Lung (tissue), 12 donors: ENCODE results near the gene FRAT2. TPM values are rescaled to one million over a fixed set of nuclear protein-coding genes. Genes with fewer than 3 reads are reported as not detected.

Experiments
- ATAC-seq: fragments of 200-7000 bp; cut with Tn5 transposase; one replicate; pipeline ENCODE4 v1.9.1; 2020; ENCODE audit warnings: moderate number of reproducible peaks; ENCODE audit not compliant: insufficient read depth, low FRiP score
- DNase-seq, 3 donors: peaks; one replicate each; pipeline ENCODE4 v3.0.0-alpha.2; 2013 to 2017
- H3K27ac ChIP-seq, 2 donors: one replicate each; pipeline ENCODE4 v1.5.1; 2013; ENCODE audit warnings: mild to moderate bottlenecking in 2 of 2, moderate library complexity in 2 of 2, control low read depth in 1 of 2, inconsistent platforms in 1 of 2, low read depth in 1 of 2, low read length in 1 of 2
- H3K27me3 ChIP-seq, 3 donors: one replicate each; pipeline ENCODE4 v1.5.1; 2013; ENCODE audit warnings: low read length in 2 of 3; ENCODE audit not compliant: control insufficient read depth in 3 of 3, insufficient read depth in 3 of 3
- H3K36me3 ChIP-seq, 4 donors: one replicate each; pipeline ENCODE4 v1.5.1; 2013; ENCODE audit warnings: low read length in 4 of 4, mild to moderate bottlenecking in 1 of 4, moderate library complexity in 1 of 4; ENCODE audit not compliant: control insufficient read depth in 4 of 4, insufficient read depth in 4 of 4
- H3K4me1 ChIP-seq, 5 donors: one replicate each; pipeline ENCODE4 v1.5.1; 2013; ENCODE audit warnings: low read length in 5 of 5, mild to moderate bottlenecking in 2 of 5, moderate library complexity in 1 of 5; ENCODE audit not compliant: control insufficient read depth in 5 of 5, insufficient read depth in 5 of 5
- H3K4me3 ChIP-seq: one replicate; pipeline ENCODE4 v1.5.1; 2013; ENCODE audit warnings: mild to moderate bottlenecking, control low read depth, moderate library complexity
- H3K9ac ChIP-seq, 2 donors: one replicate each; pipeline ENCODE4 v1.5.1; 2013; ENCODE audit warnings: low read length in 2 of 2, control low read depth in 1 of 2; ENCODE audit not compliant: insufficient read depth in 1 of 2
- H3K9me3 ChIP-seq, 4 donors: one replicate each; pipeline ENCODE4 v1.5.1; 2013; ENCODE audit warnings: low read length in 3 of 4, mild to moderate bottlenecking in 1 of 4, moderate library complexity in 1 of 4; ENCODE audit not compliant: control insufficient read depth in 4 of 4, insufficient read depth in 3 of 4
- WGBS, 2 donors: extraction: QIAGEN DNeasy Blood & Tissue Kit; methylation state at CpG; one replicate each; pipeline ENCODE4 v1.1.7; 2013; 5-methylcytosine and 5-hydroxymethylcytosine counted together
- polyA plus RNA-seq, 2 donors: library from polyadenylated mRNA; stranded (reverse); fragments of 200-250 nt; gene quantifications; one replicate each; pipeline ENCODE4 v1.2.1, GENCODE V29; 2013
- total RNA-seq, 2 donors: library from RNA; depleted of rRNA in 1 of 2; stranded (reverse); fragments of >200 nt in 1 of 2; gene quantifications; one replicate each; pipeline ENCODE4 v1.2.1, GENCODE V29; 2014 to 2021
- TF ChIP-seq, protein P1 (sequence below): IDR thresholded peaks from 2 replicates; pipeline ENCODE4 v1.5.1; 2012; ENCODE audit warnings: mild to moderate bottlenecking; ENCODE audit errors: control extremely low read depth, extremely low read depth
- donor health status: control.
- donor health status: control.
- donor health status: Bipolar disorder and iron deficiency.
- donor health status: healthy.
- donor health status: DM: yes; HTN: yes; CAD: no.

Gene FRAT2
- total and polyA plus RNA-seq, 4 donors: 7.0 to 25.9 (median 17.3) TPM

- Histone ChIP-seq H3K9ac (no peak overlapping the region), H3K4me1 (no peaks in the 10 kb centered on the region), H3K36me3 (no peaks in the 10 kb centered on the region), H3K27me3 (no peaks in the 10 kb centered on the region), H3K27ac (no peak overlapping the region), H3K9me3 (no peaks in the 10 kb centered on the region), H3K4me3 (no peak overlapping the region)
- ATAC-seq (no peak), DNase-seq (no peak)
- 93 to 94% methylated on average over 3 of the region's 3 CpGs for WGBS, 2 donors
- TF ChIP-seq, protein P1, sequence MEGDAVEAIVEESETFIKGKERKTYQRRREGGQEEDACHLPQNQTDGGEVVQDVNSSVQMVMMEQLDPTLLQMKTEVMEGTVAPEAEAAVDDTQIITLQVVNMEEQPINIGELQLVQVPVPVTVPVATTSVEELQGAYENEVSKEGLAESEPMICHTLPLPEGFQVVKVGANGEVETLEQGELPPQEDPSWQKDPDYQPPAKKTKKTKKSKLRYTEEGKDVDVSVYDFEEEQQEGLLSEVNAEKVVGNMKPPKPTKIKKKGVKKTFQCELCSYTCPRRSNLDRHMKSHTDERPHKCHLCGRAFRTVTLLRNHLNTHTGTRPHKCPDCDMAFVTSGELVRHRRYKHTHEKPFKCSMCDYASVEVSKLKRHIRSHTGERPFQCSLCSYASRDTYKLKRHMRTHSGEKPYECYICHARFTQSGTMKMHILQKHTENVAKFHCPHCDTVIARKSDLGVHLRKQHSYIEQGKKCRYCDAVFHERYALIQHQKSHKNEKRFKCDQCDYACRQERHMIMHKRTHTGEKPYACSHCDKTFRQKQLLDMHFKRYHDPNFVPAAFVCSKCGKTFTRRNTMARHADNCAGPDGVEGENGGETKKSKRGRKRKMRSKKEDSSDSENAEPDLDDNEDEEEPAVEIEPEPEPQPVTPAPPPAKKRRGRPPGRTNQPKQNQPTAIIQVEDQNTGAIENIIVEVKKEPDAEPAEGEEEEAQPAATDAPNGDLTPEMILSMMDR: no peak
These were observed 33.5 kb downstream of the FRAT2 start for GRCh38 chr10:97300980-97301379.

DNA sequence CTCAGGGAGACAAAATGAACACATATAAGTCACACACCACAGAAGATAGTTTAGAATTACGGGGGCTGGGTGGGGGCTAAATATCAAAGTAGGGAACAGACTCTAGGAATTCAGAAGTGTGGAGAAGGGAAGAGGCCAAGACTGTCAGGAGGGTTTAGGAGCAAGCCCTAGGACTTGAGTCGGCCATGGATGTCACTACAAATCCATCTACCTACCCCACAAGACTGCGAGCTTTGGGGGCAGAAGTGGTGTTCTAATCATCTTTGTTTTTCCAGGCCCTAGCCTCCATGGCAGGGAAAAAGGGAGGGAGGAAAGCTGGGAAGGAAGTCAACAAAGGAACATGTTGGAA lies 36.3 kb downstream of the FRAT2 start:
- 78 to 81% methylated on average over 3 of the region's 3 CpGs for WGBS, 2 donors
- Histone ChIP-seq H3K4me3 (no peak overlapping the region), H3K4me1 (no peaks in the 10 kb centered on the region), H3K9me3 (no peaks in the 10 kb centered on the region), H3K9ac (no peak overlapping the region), H3K36me3 (no peaks in the 10 kb centered on the region), H3K27ac (no peak overlapping the region), H3K27me3 (no peaks in the 10 kb centered on the region)
- DNase-seq: no peak
- ATAC-seq: no peak
- TF ChIP-seq, protein P1: no peak

DNA sequence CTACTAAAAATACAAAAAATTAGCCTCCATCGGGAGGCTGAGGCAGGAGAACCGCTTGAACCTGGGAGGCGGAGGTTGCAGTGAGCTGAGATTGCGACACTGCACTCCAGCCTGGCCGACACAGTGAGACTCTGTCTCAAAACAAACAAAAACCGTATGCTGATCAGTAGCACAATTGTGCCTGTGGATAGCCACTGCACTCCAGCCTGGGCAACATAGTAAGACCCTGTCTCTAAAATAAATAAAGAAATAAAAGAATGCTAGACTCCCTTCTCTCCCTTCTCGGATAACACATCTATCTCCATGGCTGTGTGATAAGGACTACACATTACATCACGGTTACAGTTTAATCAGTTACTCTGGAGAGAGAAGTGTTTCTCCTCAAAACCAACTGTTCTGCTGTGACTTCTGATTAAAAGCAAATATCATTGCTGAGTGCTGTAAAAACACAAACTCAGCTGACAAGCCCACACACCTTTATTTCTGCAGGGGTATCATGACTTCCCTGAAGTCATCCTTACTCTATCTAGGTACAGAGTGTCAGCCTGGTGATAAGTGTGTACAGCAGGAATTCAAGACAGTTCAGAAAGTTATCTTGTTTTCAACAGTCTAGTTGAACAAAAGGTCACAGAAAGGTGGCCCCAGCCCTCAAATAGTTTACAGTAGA lies 36.8 kb downstream of the FRAT2 start:
- Histone ChIP-seq H3K36me3 (no peaks in the 10 kb centered on the region), H3K4me1 (no peaks in the 10 kb centered on the region), H3K27me3 (no peaks in the 10 kb centered on the region), H3K4me3 (no peak overlapping the region), H3K9ac (no peak overlapping the region), H3K27ac (no peak overlapping the region), H3K9me3 (no peaks in the 10 kb centered on the region)
- TF ChIP-seq, protein P1: no peak
- 64 to 77% methylated on average over 8 of the region's 8 CpGs for WGBS, 2 donors
- DNase-seq (peak in 2 of 3 donors; percentile 9 to 35), ATAC-seq (no peak)

DNA sequence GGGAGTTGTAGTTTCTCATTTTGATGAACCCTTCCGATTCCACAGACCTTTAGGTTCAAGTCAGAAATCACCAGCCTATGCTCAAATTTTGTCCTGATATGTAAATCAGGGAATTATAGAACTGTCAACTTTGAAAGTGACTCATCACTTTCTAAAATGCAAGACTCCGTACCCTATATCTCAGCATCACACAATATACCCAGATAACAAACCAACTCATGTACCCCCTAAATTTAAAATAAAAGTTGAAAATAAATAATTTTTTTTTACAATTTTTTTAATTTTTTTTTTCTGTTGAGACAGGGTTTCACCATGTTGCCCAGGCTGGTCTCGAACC lies 41.7 kb downstream of the FRAT2 start:
- no peak for ATAC-seq
- no peak for DNase-seq
- H3K9ac ChIP-seq: no peak overlapping the region
- H3K9me3 ChIP-seq: no peaks in the 10 kb centered on the region
- WGBS, 2 donors: 59 to 63% methylated on average over 3 of the region's 3 CpGs
- H3K27ac ChIP-seq: no peak overlapping the region
- peaks cover 0 to 9% (median 3%) of the 10 kb centered on the region in 5 donors for H3K4me1 ChIP-seq
- TF ChIP-seq, protein P1: no peak
- peaks cover 0 to 1% (median 0%) of the 10 kb centered on the region in 4 donors for H3K36me3 ChIP-seq
- H3K27me3 ChIP-seq: no peaks in the 10 kb centered on the region
- no peak overlapping the region for H3K4me3 ChIP-seq
